C1 segment of cervical spinal cord (tissue), 14 donors: ENCODE results near the gene GSDME.
A peak's percentile ranks its signal among the peaks of the same experiment; 100 is the strongest.

Experiments
- DNase-seq, 14 donors: peaks; one replicate each; lab custom pipeline; 2025; lab: John Stamatoyannopoulos, UW

GSDME gene

DNA sequence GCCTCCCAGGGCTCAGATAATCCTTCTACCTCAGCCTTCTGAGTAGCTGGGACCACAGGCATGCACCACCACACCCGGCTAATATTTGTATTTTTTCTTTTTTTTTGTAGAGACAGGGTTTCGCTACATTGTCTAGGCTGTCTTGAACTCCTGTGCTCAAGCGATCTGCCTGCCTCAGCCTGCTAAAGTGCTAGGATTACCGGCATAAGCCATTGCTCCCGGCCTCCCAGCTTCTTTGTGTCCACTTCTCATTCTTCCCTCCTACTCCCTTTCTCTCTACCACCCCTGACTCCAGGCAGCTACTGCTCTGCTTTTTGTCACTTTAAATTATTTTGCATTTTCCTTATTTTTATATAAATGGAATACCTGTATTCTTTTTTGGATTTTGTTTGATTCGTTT is 100.7 kb downstream of the GSDME start:
- no peak for DNase-seq

DNA sequence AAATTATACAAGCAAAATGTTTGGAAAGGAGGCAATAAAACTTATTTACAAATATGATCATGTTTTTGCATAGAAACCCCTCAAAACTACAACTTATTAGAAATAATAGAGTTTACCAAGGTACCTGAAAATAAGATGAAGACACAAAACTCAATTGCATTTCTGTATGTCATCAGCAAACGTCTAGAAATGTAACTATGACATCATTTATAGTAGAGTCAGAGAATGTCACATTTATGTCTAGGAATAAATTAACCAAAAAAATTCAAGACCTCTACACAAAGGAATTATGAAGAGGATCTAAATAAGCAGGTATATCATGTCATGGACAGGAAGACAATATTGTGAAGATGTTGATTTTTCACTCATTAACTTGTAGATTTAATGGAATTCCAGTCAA is 103.0 kb downstream of the GSDME start:
- no peak for DNase-seq

DNA sequence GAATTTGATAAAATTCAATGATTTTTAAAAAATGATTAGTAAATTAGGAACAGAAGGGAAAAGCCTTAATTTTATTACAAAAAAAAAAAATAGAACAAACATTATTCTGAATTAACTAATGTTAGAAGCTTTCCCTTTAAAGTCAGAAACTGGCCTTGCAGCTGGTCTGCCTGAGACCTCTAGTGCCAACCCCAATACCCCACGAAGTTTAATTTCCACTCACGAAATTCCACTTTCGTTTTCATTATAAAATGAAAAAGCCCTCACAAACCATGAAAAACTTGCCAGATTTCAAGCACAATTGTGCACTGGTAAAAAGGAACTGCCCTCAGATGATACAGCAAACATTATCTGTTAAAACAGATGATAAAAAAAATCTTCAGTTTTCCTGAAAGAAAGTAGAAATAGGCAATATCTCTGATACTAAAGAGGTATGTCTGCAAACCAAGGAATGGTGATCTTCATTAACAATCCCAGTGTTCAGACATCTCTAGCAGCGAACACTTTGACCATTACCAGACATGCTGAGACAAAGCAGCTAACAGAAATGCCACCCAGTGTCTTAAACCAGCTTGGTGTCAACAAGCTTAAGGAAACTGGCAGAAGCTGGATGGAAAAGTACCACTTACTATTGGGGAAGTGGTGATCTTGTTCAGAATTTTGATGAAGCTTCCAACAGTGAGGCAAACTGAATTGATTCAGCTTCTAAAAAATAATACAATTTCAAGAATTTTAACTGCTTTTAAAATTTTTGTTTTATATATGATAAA is 103.8 kb downstream of the GSDME start:
- peak in 6 of 14 donors; percentile 1 to 16 (median 4) for DNase-seq

DNA sequence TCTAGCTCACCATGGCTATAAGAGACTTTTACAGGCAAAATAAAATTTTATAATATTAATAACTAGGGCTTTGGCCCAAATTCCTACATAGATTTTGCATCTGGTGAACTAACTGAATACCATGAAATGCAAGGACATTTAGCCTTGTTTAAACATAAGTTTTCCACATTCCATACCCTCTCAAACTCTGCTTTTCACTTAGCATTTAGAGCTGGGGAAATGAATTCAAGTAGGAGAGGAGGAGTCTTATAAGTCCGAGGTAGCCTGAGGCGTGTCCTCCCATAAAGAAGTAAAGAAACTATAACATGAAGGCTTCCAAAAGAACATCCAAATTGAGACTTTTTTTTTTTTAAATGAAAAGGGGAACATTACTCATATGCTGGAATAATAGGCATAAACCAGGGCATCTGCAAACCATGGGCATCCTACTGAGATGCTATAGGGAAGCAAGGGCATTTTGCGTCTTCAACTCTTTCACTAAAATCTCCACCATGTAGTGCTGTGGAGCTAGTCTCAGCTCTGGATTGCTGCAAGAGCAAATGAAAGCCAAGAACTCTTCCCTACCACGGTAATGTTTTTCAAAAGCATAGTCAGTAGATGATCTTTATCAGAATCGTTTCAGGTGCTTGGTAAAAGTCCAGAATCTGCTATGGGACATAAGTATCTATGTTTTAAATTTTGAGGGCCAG is 104.9 kb downstream of the GSDME start:
- DNase-seq, result no peak
